ENCODE results near the gene SBF2. TPM values are rescaled to one million over a fixed set of nuclear protein-coding genes. Genes with fewer than 3 reads are reported as not detected.

The SBF2 gene
- total RNA-seq, 1 experiment from 2014 or later, result 31.3 TPM

- ChIA-PET CTCF (interaction anchor here (0.6 to 1.9 kb wide), 10 partner anchors 36 to 541 kb away, joined by 3 to 9 read pairs (median 4); no protein-coding TSS in a partner anchor), POLR2A (ENCODE audit: unreplicated experiment) (interaction anchor here (0.6 to 0.7 kb wide), 5 partner anchors 9 to 1632 kb away, joined by 3 to 19 read pairs (median 9); no protein-coding TSS in a partner anchor)
- H3K4me2 ChIP-seq (ENCODE audit: low read length), result peak overlapping the region; percentile 96
- H3K9me2 ChIP-seq (replicated peaks; ENCODE audit: low read length), result no peaks in the 10 kb centered on the region
- peak overlapping the region; percentile 93 for H3K4me3 ChIP-seq (ENCODE audit: low read length)
- H3K9ac ChIP-seq (ENCODE audit: low read length), result peak overlapping the region; percentile 77
- intact Hi-C loops (cut with micrococcal nuclease), result loop anchor here (5.0 kb wide), 4 partner anchors 62 to 693 kb away; no protein-coding TSS in a partner anchor
- BruUV-seq (replicated peaks), result TSS peak; percentile 63
- H3K27me3 ChIP-seq (ENCODE audit: low read length), result no peaks in the 10 kb centered on the region
- peaks cover 52% of the 10 kb centered on the region for H3K79me2 ChIP-seq (ENCODE audit: low read length)
- ATAC-seq, result no peak
- 0 out of 2 replicates have a peak overlapping the region, but pooled peaks have one; percentile 26 for H2AFZ ChIP-seq (ENCODE audit: low read length)
- H3K4me1 ChIP-seq (ENCODE audit: insufficient read depth, low read length), result peaks cover 37% of the 10 kb centered on the region
- no peak for TF ChIP-seq CTCF (conservative IDR thresholded peaks at IDR 0.05; ENCODE audit: low read depth, low read length)
- no peak for TF ChIP-seq EZH2phosphoT487 (IDR thresholded peaks at IDR 0.05; ENCODE audit: borderline replicate concordance, low read length)
- no peak for TF ChIP-seq EZH2 (IDR thresholded peaks at IDR 0.05; ENCODE audit: low read length, unreplicated experiment)
- no peaks in the 10 kb centered on the region for H3K36me3 ChIP-seq (ENCODE audit: low read depth, low read length)
- DNase-seq, result peak; percentile 36
- H3K27ac ChIP-seq (ENCODE audit: low read length), result peak overlapping the region; percentile 1; the same call in 1 of the 2 replicates
- peaks cover 10% of the 10 kb centered on the region for H4K20me1 ChIP-seq (ENCODE audit: low read length)
- no peaks in the 10 kb centered on the region for H3F3A ChIP-seq (ENCODE audit: low read length, unreplicated experiment)
- no peaks in the 10 kb centered on the region for H3K9me3 ChIP-seq (ENCODE audit: low read length)
These were observed 11.4 kb upstream of the SBF2 start for GRCh38 chr11:10305262-10305963.

- DNase-seq (peak; percentile 94), ATAC-seq (peak; percentile 31)
- Histone ChIP-seq H3K4me1 (ENCODE audit: insufficient read depth, low read length) (peaks cover 32% of the 10 kb centered on the region), H3K4me2 (ENCODE audit: low read length) (peak within 1 kb of the TSS; percentile 96), H3K27me3 (ENCODE audit: low read length) (no peaks in the 10 kb centered on the region), H3K9me3 (ENCODE audit: low read length) (no peaks in the 10 kb centered on the region), H3K9ac (ENCODE audit: low read length) (peak within 1 kb of the TSS; percentile 77), H3K9me2 (replicated peaks; ENCODE audit: low read length) (no peaks in the 10 kb centered on the region), H3K36me3 (ENCODE audit: low read depth, low read length) (no peaks in the 10 kb centered on the region), H3F3A (ENCODE audit: low read length, unreplicated experiment) (no peaks in the 10 kb centered on the region), H4K20me1 (ENCODE audit: low read length) (peaks cover 10% of the 10 kb centered on the region), H2AFZ (ENCODE audit: low read length) (peak within 1 kb of the TSS; percentile 65), H3K4me3 (ENCODE audit: low read length) (peak within 1 kb of the TSS; percentile 93), H3K27ac (ENCODE audit: low read length) (peak within 1 kb of the TSS; percentile 55), H3K79me2 (ENCODE audit: low read length) (peaks cover 55% of the 10 kb centered on the region)
- TF ChIP-seq EZH2 (IDR thresholded peaks at IDR 0.05; ENCODE audit: low read length, unreplicated experiment) (no peak), CTCF (conservative IDR thresholded peaks at IDR 0.05; ENCODE audit: low read depth, low read length) (peak; percentile 79)
- ChIA-PET CTCF (interaction anchor here (0.6 to 1.9 kb wide), 13 partner anchors 36 to 540 kb away, joined by 3 to 9 read pairs (median 5); no protein-coding TSS in a partner anchor), POLR2A (ENCODE audit: unreplicated experiment) (interaction anchor here (0.6 to 0.7 kb wide), 8 partner anchors 8 to 1631 kb away, joined by 3 to 19 read pairs (median 5); partner anchors contain the start of gene ZNF143)
- BruUV-seq (replicated peaks), result no TSS peak
- intact Hi-C loops (cut with micrococcal nuclease), result loop anchor here (1.0 to 5.0 kb wide), 5 partner anchors 11 to 692 kb away; no protein-coding TSS in a partner anchor
These were observed 10.7 kb upstream of the SBF2 start, which contains the start of gene ADM for GRCh38 chr11:10304495-10305261. Gene ADM, plus strand, starts transcription at chr11:10305073. Its CDS starts 628 bp downstream, at chr11:10305701.
